ENCODE results near the gene SH3D19. TPM values are rescaled to one million over a fixed set of nuclear protein-coding genes. Genes with fewer than 3 reads are reported as not detected.

The SH3D19 gene
- total and polyA plus RNA-seq, 2 of the 4 experiments (the other 2 are of a cell fraction), result 14.4 to 27.2 TPM

GRCh38 chr4:151292038-151292437 lies 33.4 kb downstream of the SH3D19 start:
- H3K56ac ChIP-seq (ENCODE audit: extremely low read depth, insufficient read depth, low read length), result no peak overlapping the region
- H3K23ac ChIP-seq (ENCODE audit: low read depth, low read length), result no peak overlapping the region
- H3K4me1 ChIP-seq (ENCODE audit: control insufficient read depth, insufficient read depth, low read length), result no peaks in the 10 kb centered on the region
- no peak overlapping the region for H2BK20ac ChIP-seq (ENCODE audit: low read depth, low read length)
- CTCF ChIA-PET, result interaction anchor here (0.6 kb wide), 1 partner anchor 1767 kb away, joined by 3 read pairs; no protein-coding TSS in a partner anchor
- in situ Hi-C loops (cut with MboI; ENCODE audit: low sequenced_read_pairs), result no loop called here
- POLR2A ChIA-PET (ENCODE audit: unreplicated experiment), result no interaction called here
- H3K4me2 ChIP-seq (ENCODE audit: low read depth, low read length), result no peak overlapping the region
- no peak overlapping the region for H3K9ac ChIP-seq (ENCODE audit: low read depth, low read length)
- H2AFZ ChIP-seq (replicated peaks; ENCODE audit: low read length, poor library complexity), result no peak overlapping the region
- no peak overlapping the region for H2AK5ac ChIP-seq (ENCODE audit: low read depth, low read length)
- no peak overlapping the region for H4K91ac ChIP-seq (ENCODE audit: insufficient read depth, low read depth, low read length)
- peak overlapping the region; percentile 5; the same call in 1 of the 2 replicates for H3K4ac ChIP-seq (ENCODE audit: low read depth, low read length)
- H3K36me3 ChIP-seq (ENCODE audit: control insufficient read depth, insufficient read depth, low read length), result no peaks in the 10 kb centered on the region
- intact Hi-C loops (cut with micrococcal nuclease), result no loop called here
- no peak overlapping the region for H3K27ac ChIP-seq (ENCODE audit: insufficient read depth, low read length)
- H3K14ac ChIP-seq (replicated peaks; ENCODE audit: low read depth, low read length), result no peak overlapping the region
- H3K27me3 ChIP-seq (ENCODE audit: control insufficient read depth, insufficient read depth, low read length), result no peaks in the 10 kb centered on the region
- WGBS, 2 experiments (ENCODE audit: extremely low coverage in 2 of 2, insufficient read length in 1 of 2), result no CpG with 5 or more reads among the region's 2 CpGs
- H2AK9ac ChIP-seq (replicated peaks; ENCODE audit: low read depth, low read length, poor library complexity), result no peak overlapping the region
- no peak overlapping the region for H2BK120ac ChIP-seq (ENCODE audit: low read depth, low read length)
- no peak overlapping the region for H3K4me3 ChIP-seq (ENCODE audit: insufficient read depth, low read depth, low read length)
- H4K8ac ChIP-seq (ENCODE audit: low read depth in 2 of 2, low read length in 2 of 2), result no peak overlapping the region
- ATAC-seq (ENCODE audit: low read depth) (no peak), DNase-seq (no peak)
- H4K5ac ChIP-seq (ENCODE audit: low read depth, low read length), result no peak overlapping the region
- H3K9me1 ChIP-seq (ENCODE audit: insufficient read depth, low read length), result 0 out of 2 replicates have a peak, but pooled peaks cover 3% of the 10 kb centered on the region
- dilution Hi-C loops (cut with HindIII; ENCODE audit: low sequenced_read_pairs, unreplicated experiment), result no loop called here
- no peaks in the 10 kb centered on the region for H3K9me3 ChIP-seq (ENCODE audit: control insufficient read depth, insufficient read depth, low read length)
- no peaks in the 10 kb centered on the region for H4K20me1 ChIP-seq (ENCODE audit: insufficient read depth, low read length)
- H3K79me1 ChIP-seq (ENCODE audit: low read depth in 1 of 2, low read length in 2 of 2), result no peaks in the 10 kb centered on the region
- BruUV-seq (replicated peaks), result no TSS peak
- no peak overlapping the region for H3K18ac ChIP-seq (ENCODE audit: low read depth, low read length)
- no peak overlapping the region for H2BK15ac ChIP-seq (ENCODE audit: low read depth, low read length)
- no peak overlapping the region for H2BK5ac ChIP-seq (ENCODE audit: low read depth, low read length, poor library complexity, severe bottlenecking)
- no peak for TF ChIP-seq MXI1 (IDR thresholded peaks at IDR 0.05; ENCODE audit: borderline replicate concordance, low read depth, low read length)
- TF ChIP-seq SMC3 (IDR thresholded peaks at IDR 0.05; ENCODE audit: low read depth, low read length), result no peak
- TF ChIP-seq FOS (IDR thresholded peaks at IDR 0.05; ENCODE audit: low read depth, low read length), result no peak
- no peak for TF ChIP-seq MAFK (IDR thresholded peaks at IDR 0.05; ENCODE audit: low read depth, low read length)
- TF ChIP-seq RCOR1 (IDR thresholded peaks at IDR 0.05; ENCODE audit: insufficient replicate concordance, low read length), result no peak
